WTC11 (cell line): ENCODE data around the gene GOLPH3. TPM values are rescaled to one million over a fixed set of nuclear protein-coding genes. Genes with fewer than 3 reads are reported as not detected.

Source experiments
- ATAC-seq: fragments of 200-7000 bp; cut with Tn5 transposase; 2 replicates; pipeline ENCODE4 v1.10.0; 2021; ENCODE audit warnings: mild to moderate bottlenecking, moderate library complexity
- CTCF ChIA-PET: fragments of 300-600 bp; sonication (Branson Sonifier 250); formaldehyde crosslinking; loops from one replicate; lab custom pipeline; 2021; ENCODE audit warnings: antibody characterized with exemption; lab: Charles Lee
- POLR2A ChIA-PET: fragments of 350-600 bp; sonication (Branson Sonifier 250); formaldehyde crosslinking; loops from one replicate; lab custom pipeline; 2021; ENCODE audit warnings: antibody characterized with exemption; lab: Charles Lee
- DNase-seq: peaks from one replicate; pipeline ENCODE4 v3.0.0; 2021; ENCODE audit warnings: low spot score
- H3K27ac Mint-ChIP-seq: 2 replicates; pipeline ENCODE4 v1.8.0; 2021; ENCODE audit warnings: mixed read lengths
- H3K27me3 Mint-ChIP-seq: 2 replicates; pipeline ENCODE4 v1.8.0; 2021; ENCODE audit warnings: low read depth, mild to moderate bottlenecking, moderate library complexity, mixed read lengths
- H3K36me3 Mint-ChIP-seq: 2 replicates; pipeline ENCODE4 v1.8.0; 2021; ENCODE audit warnings: mixed read lengths
- H3K4me1 Mint-ChIP-seq: 2 replicates; pipeline ENCODE4 v1.8.0; 2022; ENCODE audit warnings: mixed read lengths
- H3K4me3 Mint-ChIP-seq: 2 replicates; pipeline ENCODE4 v1.8.0; 2021; ENCODE audit warnings: mild to moderate bottlenecking, moderate library complexity, mixed read lengths
- H3K9me3 Mint-ChIP-seq: 2 replicates; pipeline ENCODE4 v1.8.0; 2021; ENCODE audit warnings: mixed read lengths
- CBFB ChIP-seq: sonication (generic); formaldehyde crosslinking; IDR thresholded peaks from 2 replicates; pipeline ENCODE4 v1.8.1; 2022; ENCODE audit warnings: mild to moderate bottlenecking, low read depth, missing genetic modification reagents
- CDX4 ChIP-seq: fragments of 250-450 bp; sonication (Bioruptor Pico); IDR thresholded peaks from 2 replicates; pipeline ENCODE4 v1.9.0; 2021; ENCODE audit warnings: moderate library complexity, mild to moderate bottlenecking, inconsistent platforms, borderline replicate concordance
- ESRRA ChIP-seq: sonication (generic); formaldehyde crosslinking; IDR thresholded peaks from 2 replicates; pipeline ENCODE4 v1.8.1; 2022; ENCODE audit warnings: mild to moderate bottlenecking, missing genetic modification reagents, borderline replicate concordance
- FOXJ3 ChIP-seq: sonication (generic); formaldehyde crosslinking; IDR thresholded peaks from 2 replicates; pipeline ENCODE4 v1.9.0; 2021; ENCODE audit warnings: missing genetic modification reagents, mild to moderate bottlenecking, borderline replicate concordance
- FOXK1 ChIP-seq: sonication (generic); formaldehyde crosslinking; IDR thresholded peaks from 2 replicates; pipeline ENCODE4 v1.8.0; 2022; ENCODE audit warnings: mild to moderate bottlenecking, moderate library complexity, missing genetic modification reagents
- IRF2 ChIP-seq: sonication (generic); formaldehyde crosslinking; IDR thresholded peaks from 2 replicates; pipeline ENCODE4 v1.8.0; 2022; ENCODE audit warnings: low read depth, missing genetic modification reagents, borderline replicate concordance
- JAZF1 ChIP-seq: fragments of 250-450 bp; sonication (Bioruptor Pico); IDR thresholded peaks from 2 replicates; pipeline ENCODE4 v1.9.0; 2021; ENCODE audit warnings: moderate library complexity, mild to moderate bottlenecking, inconsistent platforms
- PRRX2 ChIP-seq: fragments of 250-450 bp; sonication (Bioruptor Pico); IDR thresholded peaks from 2 replicates; pipeline ENCODE4 v1.8.0; 2021; ENCODE audit warnings: mild to moderate bottlenecking
- SP1 ChIP-seq: sonication (generic); formaldehyde crosslinking; conservative IDR thresholded peaks from 2 replicates; pipeline ENCODE4 v1.8.1; 2022; ENCODE audit warnings: missing genetic modification reagents
- ZNF121 ChIP-seq: sonication (generic); formaldehyde crosslinking; IDR thresholded peaks from 2 replicates; pipeline ENCODE4 v1.8.0; 2023; ENCODE audit warnings: missing genetic modification reagents
- ZNF138 ChIP-seq: sonication (generic); formaldehyde crosslinking; conservative IDR thresholded peaks from 2 replicates; pipeline ENCODE4 v1.8.1; 2022; ENCODE audit warnings: mild to moderate bottlenecking, moderate library complexity, missing genetic modification reagents
- ZNF219 ChIP-seq: sonication (generic); formaldehyde crosslinking; IDR thresholded peaks from 2 replicates; pipeline ENCODE4 v1.8.0; 2023; ENCODE audit warnings: missing genetic modification reagents, mild to moderate bottlenecking, borderline replicate concordance
- ZNF263 ChIP-seq: sonication (generic); formaldehyde crosslinking; IDR thresholded peaks from 2 replicates; pipeline ENCODE4 v1.8.1; 2022; ENCODE audit warnings: low read depth, mild to moderate bottlenecking, moderate library complexity, missing genetic modification reagents
- ZNF281 ChIP-seq: sonication (generic); formaldehyde crosslinking; IDR thresholded peaks from 2 replicates; pipeline ENCODE4 v1.8.0; 2023; ENCODE audit warnings: mild to moderate bottlenecking, missing genetic modification reagents
- ZNF396 ChIP-seq: fragments of 250-450 bp; sonication (Bioruptor Pico); IDR thresholded peaks from 2 replicates; pipeline ENCODE4 v1.8.0; 2021; ENCODE audit warnings: mild to moderate bottlenecking, moderate library complexity, borderline replicate concordance
- ZNF671 ChIP-seq: fragments of 250-450 bp; sonication (Bioruptor Pico); IDR thresholded peaks from 2 replicates; pipeline ENCODE4 v1.8.0; 2021; ENCODE audit warnings: mild to moderate bottlenecking
- total RNA-seq: library from RNA; stranded (reverse); gene quantifications from 3 replicates; pipeline ENCODE4 v1.2.3, GENCODE V29; 2021
- TF ChIP-seq, protein P1 (sequence below): fragments of 250-450 bp; sonication (Bioruptor Pico); IDR thresholded peaks from 2 replicates; pipeline ENCODE4 v2.1.2; 2022; ENCODE audit warnings: mild to moderate bottlenecking, moderate library complexity
- TF ChIP-seq, protein P2 (sequence below): sonication (generic); formaldehyde crosslinking; IDR thresholded peaks from 2 replicates; pipeline ENCODE4 v1.8.1; 2022; ENCODE audit warnings: low read depth, missing genetic modification reagents, borderline replicate concordance
- TF ChIP-seq, protein P3 (sequence below): sonication (generic); formaldehyde crosslinking; IDR thresholded peaks from 2 replicates; pipeline ENCODE4 v1.8.1; 2022; ENCODE audit warnings: mild to moderate bottlenecking, moderate library complexity, missing genetic modification reagents
- TF ChIP-seq, protein P4 (sequence below): sonication (generic); formaldehyde crosslinking; IDR thresholded peaks from 2 replicates; pipeline ENCODE4 v1.8.1; 2022; ENCODE audit warnings: missing genetic modification reagents, borderline replicate concordance

Gene GOLPH3
- total RNA-seq, 1 experiment from 2014 or later, result 101 TPM

- no peak for DNase-seq
- Mint-ChIP-seq H3K27me3 (no peaks in the 10 kb centered on the region), H3K9me3 (0 out of 2 replicates have a peak, but pooled peaks cover 6% of the 10 kb centered on the region)
- no peak for ATAC-seq
- TF ChIP-seq, protein P1, sequence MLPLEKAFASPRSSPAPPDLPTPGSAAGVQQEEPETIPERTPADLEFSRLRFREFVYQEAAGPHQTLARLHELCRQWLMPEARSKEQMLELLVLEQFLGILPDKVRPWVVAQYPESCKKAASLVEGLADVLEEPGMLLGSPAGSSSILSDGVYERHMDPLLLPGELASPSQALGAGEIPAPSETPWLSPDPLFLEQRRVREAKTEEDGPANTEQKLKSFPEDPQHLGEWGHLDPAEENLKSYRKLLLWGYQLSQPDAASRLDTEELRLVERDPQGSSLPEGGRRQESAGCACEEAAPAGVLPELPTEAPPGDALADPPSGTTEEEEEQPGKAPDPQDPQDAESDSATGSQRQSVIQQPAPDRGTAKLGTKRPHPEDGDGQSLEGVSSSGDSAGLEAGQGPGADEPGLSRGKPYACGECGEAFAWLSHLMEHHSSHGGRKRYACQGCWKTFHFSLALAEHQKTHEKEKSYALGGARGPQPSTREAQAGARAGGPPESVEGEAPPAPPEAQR (CRISPR knock-in tag), result no peak
- TF ChIP-seq CDX4 (CRISPR knock-in tag) (no peak), FOXK1 (no peak), ZNF281 (no peak), JAZF1 (CRISPR knock-in tag) (no peak), SP1 (CRISPR knock-in tag) (no peak), FOXJ3 (CRISPR knock-in tag) (no peak), ZNF396 (CRISPR knock-in tag) (no peak), CBFB (CRISPR knock-in tag) (no peak), PRRX2 (CRISPR knock-in tag) (no peak), ZNF671 (CRISPR knock-in tag) (no peak), ESRRA (CRISPR knock-in tag) (no peak), ZNF121 (CRISPR knock-in tag) (no peak), ZNF138 (CRISPR knock-in tag) (no peak), IRF2 (CRISPR knock-in tag) (no peak), ZNF263 (CRISPR knock-in tag) (no peak), ZNF219 (CRISPR knock-in tag) (no peak)
- TF ChIP-seq, protein P2, sequence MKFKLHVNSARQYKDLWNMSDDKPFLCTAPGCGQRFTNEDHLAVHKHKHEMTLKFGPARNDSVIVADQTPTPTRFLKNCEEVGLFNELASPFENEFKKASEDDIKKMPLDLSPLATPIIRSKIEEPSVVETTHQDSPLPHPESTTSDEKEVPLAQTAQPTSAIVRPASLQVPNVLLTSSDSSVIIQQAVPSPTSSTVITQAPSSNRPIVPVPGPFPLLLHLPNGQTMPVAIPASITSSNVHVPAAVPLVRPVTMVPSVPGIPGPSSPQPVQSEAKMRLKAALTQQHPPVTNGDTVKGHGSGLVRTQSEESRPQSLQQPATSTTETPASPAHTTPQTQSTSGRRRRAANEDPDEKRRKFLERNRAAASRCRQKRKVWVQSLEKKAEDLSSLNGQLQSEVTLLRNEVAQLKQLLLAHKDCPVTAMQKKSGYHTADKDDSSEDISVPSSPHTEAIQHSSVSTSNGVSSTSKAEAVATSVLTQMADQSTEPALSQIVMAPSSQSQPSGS (CRISPR knock-in tag), result no peak
- TF ChIP-seq, protein P3, sequence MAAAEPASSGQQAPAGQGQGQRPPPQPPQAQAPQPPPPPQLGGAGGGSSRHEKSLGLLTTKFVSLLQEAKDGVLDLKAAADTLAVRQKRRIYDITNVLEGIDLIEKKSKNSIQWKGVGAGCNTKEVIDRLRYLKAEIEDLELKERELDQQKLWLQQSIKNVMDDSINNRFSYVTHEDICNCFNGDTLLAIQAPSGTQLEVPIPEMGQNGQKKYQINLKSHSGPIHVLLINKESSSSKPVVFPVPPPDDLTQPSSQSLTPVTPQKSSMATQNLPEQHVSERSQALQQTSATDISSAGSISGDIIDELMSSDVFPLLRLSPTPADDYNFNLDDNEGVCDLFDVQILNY (CRISPR knock-in tag), result no peak
- TF ChIP-seq, protein P4, sequence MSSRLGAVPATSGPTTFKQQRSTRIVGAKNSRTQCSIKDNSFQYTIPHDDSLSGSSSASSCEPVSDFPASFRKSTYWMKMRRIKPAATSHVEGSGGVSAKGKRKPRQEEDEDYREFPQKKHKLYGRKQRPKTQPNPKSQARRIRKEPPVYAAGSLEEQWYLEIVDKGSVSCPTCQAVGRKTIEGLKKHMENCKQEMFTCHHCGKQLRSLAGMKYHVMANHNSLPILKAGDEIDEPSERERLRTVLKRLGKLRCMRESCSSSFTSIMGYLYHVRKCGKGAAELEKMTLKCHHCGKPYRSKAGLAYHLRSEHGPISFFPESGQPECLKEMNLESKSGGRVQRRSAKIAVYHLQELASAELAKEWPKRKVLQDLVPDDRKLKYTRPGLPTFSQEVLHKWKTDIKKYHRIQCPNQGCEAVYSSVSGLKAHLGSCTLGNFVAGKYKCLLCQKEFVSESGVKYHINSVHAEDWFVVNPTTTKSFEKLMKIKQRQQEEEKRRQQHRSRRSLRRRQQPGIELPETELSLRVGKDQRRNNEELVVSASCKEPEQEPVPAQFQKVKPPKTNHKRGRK, result no peak
- TF ChIP-seq, all 79 proteins: peak for 0
- no peak overlapping the region for H3K4me3 Mint-ChIP-seq
- peaks cover 37% of the 10 kb centered on the region for H3K36me3 Mint-ChIP-seq
- ChIA-PET CTCF (no interaction called here), POLR2A (no interaction called here)
- H3K27ac Mint-ChIP-seq, result peak overlapping the region; percentile 39; the same call in 1 of the 2 replicates
- H3K4me1 Mint-ChIP-seq, result no peaks in the 10 kb centered on the region; the same call in 1 of the 2 replicates
Measured at GRCh38 chr5:32143617-32144377, 30.3 kb downstream of the GOLPH3 start.
